Neuron (in vitro differentiated cells): ENCODE results near the gene NECAP2.
"Not testable (repeated sequence)": the region's sequence is repeated elsewhere in the genome, so short reads cannot be mapped to it uniquely, and the experiment has no call there.

Source experiments
- H2AFZ ChIP-seq: one replicate; pipeline ENCODE4 v1.6.1; 2013; ENCODE audit warnings: low read depth, mild to moderate bottlenecking, inconsistent platforms, low read length, moderate library complexity
- H3K27me3 ChIP-seq: one replicate; pipeline ENCODE4 v1.6.1; 2013; ENCODE audit warnings: low read length; ENCODE audit not compliant: insufficient read depth
- H3K36me3 ChIP-seq: one replicate; pipeline ENCODE4 v1.6.1; 2013; ENCODE audit warnings: low read length; ENCODE audit not compliant: insufficient read depth
- H3K4me1 ChIP-seq: one replicate; pipeline ENCODE4 v1.6.1; 2013; ENCODE audit warnings: low read length; ENCODE audit not compliant: insufficient read depth
- H3K4me3 ChIP-seq: 2 replicates; pipeline ENCODE4 v1.5.1; 2013; ENCODE audit warnings: mild to moderate bottlenecking, low read length, moderate library complexity
- H3K9me3 ChIP-seq: one replicate; pipeline ENCODE4 v1.6.1; 2013; ENCODE audit warnings: low read length

Gene NECAP2

GRCh38 chr1:16454909-16455308 lies 14.4 kb downstream of the NECAP2 start:
- H3K4me1 ChIP-seq, H3K9me3 ChIP-seq, H3K4me3 ChIP-seq, H3K27me3 ChIP-seq, H2AFZ ChIP-seq: not testable (repeated sequence)
- peaks cover 83% of the 10 kb centered on the region for H3K36me3 ChIP-seq

- not testable (repeated sequence) for H3K4me1 ChIP-seq, H3K27me3 ChIP-seq, H3K4me3 ChIP-seq, H3K9me3 ChIP-seq, H2AFZ ChIP-seq
- peaks cover 80% of the 10 kb centered on the region for H3K36me3 ChIP-seq
Measured at GRCh38 chr1:16456151-16456550, 15.6 kb downstream of the NECAP2 start.

- Histone ChIP-seq H3K27me3 (no peaks in the 10 kb centered on the region), H3K4me1 (peaks cover 2% of the 10 kb centered on the region), H2AFZ (no peak overlapping the region), H3K4me3 (no peak overlapping the region), H3K9me3 (no peaks in the 10 kb centered on the region), H3K36me3 (peaks cover 68% of the 10 kb centered on the region)
Measured at GRCh38 chr1:16458831-16459230, 18.3 kb downstream of the NECAP2 start.

- Histone ChIP-seq H3K36me3 (peaks cover 72% of the 10 kb centered on the region), H3K4me1 (peaks cover 2% of the 10 kb centered on the region), H3K27me3 (no peaks in the 10 kb centered on the region), H2AFZ (no peak overlapping the region), H3K9me3 (no peaks in the 10 kb centered on the region), H3K4me3 (no peak overlapping the region)
Measured at GRCh38 chr1:16459352-16459925, 18.9 kb downstream of the NECAP2 start.

DNA sequence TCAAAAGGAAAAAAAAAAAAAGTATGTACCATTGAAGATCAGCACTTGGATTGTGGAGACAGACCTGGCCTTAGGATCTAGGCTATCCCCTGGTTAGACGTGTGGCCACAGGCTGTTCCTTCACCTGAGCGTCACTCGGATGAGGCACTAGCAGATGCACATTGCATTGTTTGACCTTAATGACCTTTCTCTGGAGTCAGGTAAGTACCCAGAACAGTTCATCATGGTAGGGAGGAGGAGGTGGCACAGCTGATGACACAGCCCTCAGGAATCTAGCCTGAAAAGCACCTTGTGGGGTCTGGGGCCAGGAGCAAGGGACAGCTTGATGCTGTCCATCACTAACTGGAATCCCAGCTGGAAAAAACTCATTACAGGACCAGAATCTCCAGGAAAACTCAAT lies 21.2 kb downstream of the NECAP2 start:
- Histone ChIP-seq H3K4me3 (no peak overlapping the region), H2AFZ (no peak overlapping the region), H3K27me3 (no peaks in the 10 kb centered on the region), H3K36me3 (peaks cover 55% of the 10 kb centered on the region), H3K4me1 (peaks cover 2% of the 10 kb centered on the region), H3K9me3 (no peaks in the 10 kb centered on the region)

- H3K9me3 ChIP-seq: no peaks in the 10 kb centered on the region
- H3K36me3 ChIP-seq: peaks cover 46% of the 10 kb centered on the region
- H3K4me3 ChIP-seq: no peak overlapping the region
- H2AFZ ChIP-seq: no peak overlapping the region
- no peaks in the 10 kb centered on the region for H3K27me3 ChIP-seq
- peaks cover 2% of the 10 kb centered on the region for H3K4me1 ChIP-seq
Measured at GRCh38 chr1:16462773-16463330, 22.3 kb downstream of the NECAP2 start.

GRCh38 chr1:16464917-16465625 lies 24.5 kb downstream of the NECAP2 start:
- Histone ChIP-seq H3K4me3 (no peak overlapping the region), H3K27me3 (no peaks in the 10 kb centered on the region)

DNA sequence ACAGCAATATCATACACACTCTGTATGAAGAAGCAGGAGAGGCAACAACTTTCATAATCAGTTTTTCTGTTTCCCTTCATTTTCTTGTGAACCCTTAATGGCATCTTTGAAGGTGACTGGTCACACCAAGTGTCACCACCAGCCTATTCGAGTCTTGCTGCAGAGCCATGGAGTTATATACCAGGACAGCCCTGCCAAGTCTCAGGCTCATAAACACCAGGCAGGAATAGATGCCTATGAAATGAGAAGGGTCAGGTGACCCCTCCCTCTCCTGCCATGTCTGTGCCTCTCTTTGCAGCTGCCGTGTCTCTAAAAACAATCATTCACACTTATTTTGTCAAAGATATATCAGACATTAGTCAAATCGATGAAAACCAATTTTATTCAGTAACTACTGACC lies 28.0 kb downstream of the NECAP2 start:
- no peaks in the 10 kb centered on the region for H3K4me1 ChIP-seq
- H3K27me3 ChIP-seq: no peaks in the 10 kb centered on the region
- no peak overlapping the region for H2AFZ ChIP-seq
- H3K4me3 ChIP-seq: no peak overlapping the region
- H3K36me3 ChIP-seq: peaks cover 41% of the 10 kb centered on the region
- no peaks in the 10 kb centered on the region for H3K9me3 ChIP-seq

More at GRCh38 chr1:16464917-16465625, 24.5 kb downstream of the NECAP2 start:
- no peaks in the 10 kb centered on the region for H3K9me3 ChIP-seq
- peaks cover 2% of the 10 kb centered on the region for H3K4me1 ChIP-seq
- peaks cover 36% of the 10 kb centered on the region for H3K36me3 ChIP-seq
- no peak overlapping the region for H2AFZ ChIP-seq

- H3K27me3 ChIP-seq: no peaks in the 10 kb centered on the region
- H3K9me3 ChIP-seq: no peaks in the 10 kb centered on the region
- H3K4me1 ChIP-seq: no peaks in the 10 kb centered on the region
- no peak overlapping the region for H3K4me3 ChIP-seq
- peaks cover 55% of the 10 kb centered on the region for H3K36me3 ChIP-seq
- H2AFZ ChIP-seq: no peak overlapping the region
Measured at GRCh38 chr1:16474166-16474800, 33.8 kb downstream of the NECAP2 start.

DNA sequence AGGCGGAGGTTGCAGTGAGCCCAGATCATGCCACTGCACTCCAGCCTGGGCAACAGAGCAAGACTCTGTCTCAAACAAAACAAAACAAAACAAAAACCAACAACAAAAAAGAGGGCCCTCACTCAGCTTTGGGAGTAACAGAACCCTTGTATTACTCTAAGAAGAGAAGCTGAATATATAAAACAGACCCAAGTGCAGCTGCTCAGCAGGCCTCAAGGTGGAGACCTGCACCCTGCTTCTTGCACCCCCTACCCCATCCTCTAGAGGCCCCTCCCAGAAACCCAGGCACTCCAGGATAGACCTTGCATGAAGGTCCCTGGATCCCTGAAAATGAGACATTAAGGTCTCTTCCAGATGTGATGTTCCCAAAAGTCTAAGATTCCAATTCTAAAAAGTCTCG lies 34.4 kb downstream of the NECAP2 start:
- H3K4me3 ChIP-seq, H3K27me3 ChIP-seq, H3K4me1 ChIP-seq, H3K9me3 ChIP-seq, H2AFZ ChIP-seq: not testable (repeated sequence)
- H3K36me3 ChIP-seq: peaks cover 56% of the 10 kb centered on the region

- not testable (repeated sequence) for H3K9me3 ChIP-seq, H3K4me3 ChIP-seq, H3K4me1 ChIP-seq, H2AFZ ChIP-seq, H3K27me3 ChIP-seq
- peaks cover 65% of the 10 kb centered on the region for H3K36me3 ChIP-seq
Measured at GRCh38 chr1:16475771-16476770, 35.5 kb downstream of the NECAP2 start.

- Histone ChIP-seq H3K4me1 (no peaks in the 10 kb centered on the region), H3K4me3 (no peak overlapping the region), H3K27me3 (no peaks in the 10 kb centered on the region), H3K36me3 (peaks cover 60% of the 10 kb centered on the region), H3K9me3 (no peaks in the 10 kb centered on the region), H2AFZ (no peak overlapping the region)
Measured at GRCh38 chr1:16478091-16478490, 37.6 kb downstream of the NECAP2 start.
